OCI-LY3 (cell line): ENCODE results near the gene CRX.

ENCODE experiments used
- EZH2phosphoT487 ChIP-seq: fragments of 200-600 bp; shearing (Covaris generic); IDR thresholded peaks from 2 replicates; pipeline ENCODE4 v1.6.1; 2018; ENCODE audit warnings: antibody characterized with exemption, mixed run types, low read depth
- TF ChIP-seq, protein P1 (sequence below): fragments of 200-600, 300-600 bp; sonication (generic); IDR thresholded peaks from 2 replicates; pipeline ENCODE4 v1.5.1; 2014; ENCODE audit warnings: antibody characterized with exemption, low read length, low read depth

DNA sequence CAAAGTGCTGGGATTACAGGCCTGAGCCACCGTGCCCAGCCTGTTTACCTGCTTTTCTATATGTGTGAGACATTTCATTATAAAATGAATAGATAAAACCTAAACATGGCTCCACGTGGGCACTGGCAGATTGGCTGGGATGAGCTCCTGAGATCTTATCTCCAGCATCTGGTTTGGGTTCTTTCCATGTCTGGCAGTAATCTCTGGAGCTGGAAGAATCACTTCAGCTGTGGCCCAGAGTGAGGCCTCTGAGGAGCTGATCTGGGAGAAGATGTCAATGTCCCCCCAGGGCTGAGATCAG, 69.8 kb downstream of the CRX start:
- TF ChIP-seq EZH2phosphoT487 = no peak
- TF ChIP-seq, protein P1, sequence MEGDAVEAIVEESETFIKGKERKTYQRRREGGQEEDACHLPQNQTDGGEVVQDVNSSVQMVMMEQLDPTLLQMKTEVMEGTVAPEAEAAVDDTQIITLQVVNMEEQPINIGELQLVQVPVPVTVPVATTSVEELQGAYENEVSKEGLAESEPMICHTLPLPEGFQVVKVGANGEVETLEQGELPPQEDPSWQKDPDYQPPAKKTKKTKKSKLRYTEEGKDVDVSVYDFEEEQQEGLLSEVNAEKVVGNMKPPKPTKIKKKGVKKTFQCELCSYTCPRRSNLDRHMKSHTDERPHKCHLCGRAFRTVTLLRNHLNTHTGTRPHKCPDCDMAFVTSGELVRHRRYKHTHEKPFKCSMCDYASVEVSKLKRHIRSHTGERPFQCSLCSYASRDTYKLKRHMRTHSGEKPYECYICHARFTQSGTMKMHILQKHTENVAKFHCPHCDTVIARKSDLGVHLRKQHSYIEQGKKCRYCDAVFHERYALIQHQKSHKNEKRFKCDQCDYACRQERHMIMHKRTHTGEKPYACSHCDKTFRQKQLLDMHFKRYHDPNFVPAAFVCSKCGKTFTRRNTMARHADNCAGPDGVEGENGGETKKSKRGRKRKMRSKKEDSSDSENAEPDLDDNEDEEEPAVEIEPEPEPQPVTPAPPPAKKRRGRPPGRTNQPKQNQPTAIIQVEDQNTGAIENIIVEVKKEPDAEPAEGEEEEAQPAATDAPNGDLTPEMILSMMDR = no peak
